ENCODE measurements around the gene NUDT3.
"Not testable (repeated sequence)": the region's sequence is repeated elsewhere in the genome, so short reads cannot be mapped to it uniquely, and the experiment has no call there.

NUDT3 gene

DNA sequence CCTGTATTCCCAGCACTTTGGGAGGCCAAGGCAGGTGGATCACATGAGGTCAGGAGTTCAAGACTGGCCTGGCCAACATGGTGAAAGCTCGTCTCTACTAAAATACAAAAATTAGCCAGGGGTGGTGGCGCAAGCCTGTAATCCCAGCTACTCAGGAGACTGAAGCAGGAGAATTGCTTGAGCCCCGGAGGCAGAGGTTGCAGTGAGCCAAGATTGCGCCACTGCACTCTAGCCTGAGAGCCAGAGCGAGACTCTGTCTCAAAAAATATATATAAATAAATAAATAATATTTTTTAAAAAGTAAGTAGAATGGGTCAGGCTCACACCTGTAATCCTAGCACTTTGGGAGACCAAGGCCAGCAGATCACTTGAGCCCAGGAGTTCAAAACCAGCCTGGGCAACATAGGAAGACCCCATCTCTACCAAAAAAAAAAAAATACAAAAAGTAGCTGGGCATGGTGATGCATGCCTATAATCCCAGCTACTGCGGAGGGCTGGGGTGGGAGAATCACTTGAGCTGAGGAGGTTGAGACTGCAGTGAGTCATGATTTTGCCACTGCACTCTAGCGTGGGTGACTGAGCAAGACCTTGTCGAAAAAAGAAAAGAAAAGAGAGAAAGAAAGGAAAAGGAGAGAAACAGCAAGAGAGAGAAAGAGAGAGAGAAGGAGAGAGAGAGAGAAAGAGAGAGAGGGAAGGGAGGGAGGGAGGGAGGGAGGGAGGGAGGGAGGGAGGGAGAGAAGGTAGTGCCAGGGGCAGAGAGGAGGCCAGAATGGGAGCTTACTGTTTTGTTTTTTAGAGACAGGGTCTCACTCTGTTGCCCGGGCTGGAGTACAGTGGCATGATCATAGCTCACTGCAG is 26.5 kb downstream of the NUDT3 start:
- not testable (repeated sequence) for DNase-seq

GRCh38 chr6:34363681-34364075 is 28.8 kb downstream of the NUDT3 start:
- DNase-seq: not testable (repeated sequence)

DNA sequence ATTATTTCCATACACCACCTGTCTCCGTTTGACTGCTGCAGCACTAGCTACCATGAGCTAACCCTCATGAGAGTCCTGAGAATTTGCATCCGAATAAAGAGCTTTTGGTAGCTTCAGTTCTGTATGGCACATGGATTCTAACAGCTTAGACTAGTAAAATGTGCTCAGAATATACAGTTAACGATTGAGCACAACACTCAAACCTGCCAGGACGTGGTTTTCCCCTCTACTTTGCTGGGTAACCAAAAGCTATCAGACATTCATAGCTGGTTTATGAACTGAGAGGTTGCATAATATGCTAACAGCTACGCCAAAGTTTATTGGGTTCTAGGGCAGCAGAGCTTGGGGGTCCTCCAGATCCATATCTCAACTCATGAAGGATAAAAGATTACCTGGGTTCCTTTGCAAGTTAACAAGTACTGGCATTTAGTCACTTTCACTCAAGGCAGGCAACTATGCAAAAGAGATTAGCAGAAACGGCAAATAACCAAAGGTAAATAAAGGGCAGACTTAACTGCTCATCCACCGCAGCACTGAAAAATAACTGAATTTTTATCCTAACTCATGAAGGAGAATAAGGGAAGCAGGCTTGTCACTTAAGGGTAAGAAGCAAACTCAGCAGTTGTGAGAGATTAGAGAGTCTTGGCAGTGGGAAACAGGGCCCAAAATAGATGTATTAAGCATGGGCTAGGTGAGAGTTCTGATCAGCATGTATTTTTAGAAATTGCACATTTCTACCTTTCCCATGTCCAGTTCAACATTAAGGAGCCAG is 29.4 kb downstream of the NUDT3 start:
- no peak for DNase-seq

DNA sequence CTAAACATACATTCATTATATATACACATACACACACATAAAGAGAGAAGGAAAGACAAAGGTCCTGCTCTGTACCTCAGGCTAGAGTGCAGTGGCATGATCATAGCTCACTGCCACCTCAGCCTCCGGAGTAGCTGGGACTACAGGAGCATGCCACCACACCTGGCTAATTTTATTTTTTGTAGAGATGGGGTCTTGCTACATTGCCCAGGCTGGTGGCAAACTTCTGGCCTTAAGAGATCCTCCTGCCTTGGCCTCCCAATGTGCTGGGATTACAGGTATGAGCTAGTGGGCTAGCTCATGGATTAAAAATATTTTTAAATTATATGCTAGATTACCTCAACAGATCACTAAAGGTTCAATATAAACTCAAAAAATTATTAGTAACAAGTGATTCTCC is 30.3 kb downstream of the NUDT3 start:
- no peak for DNase-seq

DNA sequence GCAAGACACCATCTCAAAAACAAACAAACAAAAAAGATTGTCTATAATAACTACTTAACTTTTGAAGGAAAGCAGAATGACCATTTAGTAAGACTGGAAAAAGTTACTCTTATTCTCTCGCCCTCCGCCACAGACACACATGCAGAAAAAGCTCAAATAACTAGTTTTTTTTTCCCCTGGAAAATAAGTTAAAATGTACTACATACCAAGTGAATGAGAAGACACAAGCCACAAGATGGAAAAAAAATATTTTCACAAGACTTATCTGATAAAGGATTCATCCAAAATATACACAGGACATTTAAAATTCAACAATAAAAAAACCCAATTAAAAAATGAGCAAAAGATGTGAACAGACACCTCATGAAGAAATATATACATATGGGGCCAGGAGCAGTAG is 31.9 kb downstream of the NUDT3 start:
- DNase-seq: no peak

GRCh38 chr6:34359418-34360158 is 32.9 kb downstream of the NUDT3 start:
- no peak for DNase-seq

- DNase-seq: no peak
Measured at GRCh38 chr6:34358389-34358905, 34.0 kb downstream of the NUDT3 start.

GRCh38 chr6:34357937-34358336 is 34.5 kb downstream of the NUDT3 start:
- no peak for DNase-seq

- no peak for DNase-seq
Measured at GRCh38 chr6:34355889-34356288, 36.6 kb downstream of the NUDT3 start.

GRCh38 chr6:34354230-34354629 is 38.2 kb downstream of the NUDT3 start:
- not testable (repeated sequence) for DNase-seq

DNA sequence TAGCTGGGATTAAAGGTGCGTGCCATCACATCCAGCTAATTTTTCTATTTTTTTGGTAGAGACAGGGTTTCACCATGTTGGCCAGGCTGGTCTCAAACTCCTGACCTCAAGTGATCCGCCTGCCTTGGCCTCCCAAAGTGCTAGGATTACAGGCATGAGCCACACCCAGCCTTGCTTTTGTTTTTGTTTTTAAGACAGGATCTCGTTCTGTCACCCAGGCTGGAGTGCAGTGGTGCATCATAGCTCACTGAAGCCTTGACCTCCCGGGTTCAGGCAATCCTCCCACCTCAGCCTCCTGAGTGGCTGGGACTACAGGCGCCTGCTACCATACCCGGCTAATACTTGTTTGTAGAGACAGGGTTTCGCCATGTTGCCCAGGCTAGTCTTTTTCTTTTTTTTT is 38.9 kb downstream of the NUDT3 start:
- not testable (repeated sequence) for DNase-seq

GRCh38 chr6:34352305-34352937 is 40.0 kb downstream of the NUDT3 start:
- DNase-seq: no peak

GRCh38 chr6:34350934-34351217 is 41.6 kb downstream of the NUDT3 start:
- no peak for DNase-seq

DNA sequence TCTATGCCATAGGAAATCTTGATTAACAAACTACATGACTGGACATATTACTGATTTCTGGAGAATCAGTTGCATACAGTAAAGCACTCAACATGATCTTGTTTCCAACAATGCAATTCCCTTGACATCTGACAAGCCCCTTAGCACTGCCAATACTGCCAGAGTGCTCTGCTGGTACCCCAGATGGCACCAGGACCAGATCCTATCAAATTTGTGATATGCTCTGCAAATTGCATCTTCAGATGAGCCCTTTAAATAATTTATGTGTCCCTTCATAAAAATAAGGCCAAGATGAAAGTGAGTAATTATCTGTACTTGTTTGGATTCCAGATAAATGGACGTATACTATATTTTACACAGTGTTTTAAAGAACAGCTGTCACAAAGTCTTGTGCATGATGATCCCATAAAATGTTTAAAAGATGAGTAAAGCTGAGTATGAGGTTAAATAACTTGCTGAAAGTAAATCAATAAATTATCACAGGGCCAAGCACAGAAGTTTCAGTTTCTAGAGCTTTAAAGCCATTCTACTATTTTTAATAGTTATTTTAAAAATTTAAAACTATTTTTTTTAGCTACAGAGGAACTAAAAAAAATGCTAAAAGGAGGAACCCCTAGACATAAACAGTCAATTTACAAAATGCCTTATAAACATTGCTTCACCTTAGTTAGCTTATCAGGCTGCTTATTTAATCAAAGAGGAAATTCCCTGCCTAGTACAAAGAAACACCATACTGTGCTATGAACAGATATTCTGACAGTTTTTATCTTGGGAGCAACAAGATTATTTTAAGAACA is 42.1 kb downstream of the NUDT3 start:
- DNase-seq: no peak

- no peak for DNase-seq
Measured at GRCh38 chr6:34349211-34349610, 43.3 kb downstream of the NUDT3 start.

- DNase-seq: no peak
Measured at GRCh38 chr6:34347303-34347702, 45.2 kb downstream of the NUDT3 start.

DNA sequence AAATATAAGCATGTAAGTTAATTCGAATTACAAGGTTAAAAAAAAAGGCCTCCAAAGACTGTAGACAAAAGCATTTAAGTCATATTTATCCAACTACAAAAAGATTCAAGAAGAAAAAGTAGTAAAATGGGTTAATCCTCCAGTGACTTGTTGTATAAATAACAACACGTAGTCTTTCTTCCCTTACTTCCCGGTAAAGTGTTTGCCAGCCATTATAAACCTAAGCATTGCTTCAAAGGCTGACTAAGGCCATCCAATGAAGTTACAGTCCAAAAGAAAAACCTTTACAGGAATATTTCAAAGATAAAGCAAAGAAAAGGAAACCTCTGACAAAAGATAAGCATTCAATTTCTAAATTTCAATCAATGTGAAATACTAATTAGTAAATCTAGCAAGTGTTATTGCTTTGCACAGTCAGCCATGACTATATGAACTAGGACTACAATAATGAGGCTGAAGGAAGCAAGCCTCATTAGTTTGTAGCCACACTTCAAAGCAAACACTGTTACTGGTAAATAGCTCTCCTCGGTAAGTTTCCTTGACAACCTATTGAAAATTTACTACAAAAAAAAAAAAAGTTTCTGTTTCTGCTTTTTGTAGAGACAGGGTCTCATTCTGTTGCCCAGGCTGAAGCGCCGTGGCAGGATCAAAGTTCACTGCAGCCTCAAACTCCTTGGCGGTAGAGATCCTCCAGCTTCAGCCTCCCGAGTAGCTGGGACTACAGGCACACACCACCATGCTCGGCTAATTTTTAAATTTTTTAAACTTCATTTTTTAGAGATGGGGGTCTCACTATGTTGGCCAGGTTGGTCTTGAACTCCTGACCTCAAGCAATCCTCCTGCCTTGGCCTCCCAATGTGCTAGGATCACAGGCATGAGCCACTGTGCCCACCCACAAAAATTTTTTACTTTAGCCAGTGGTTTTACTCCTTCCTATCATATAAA is 46.0 kb downstream of the NUDT3 start:
- DNase-seq: no peak

GRCh38 chr6:34343806-34344205 is 48.7 kb downstream of the NUDT3 start:
- no peak for DNase-seq

- DNase-seq: no peak
Measured at GRCh38 chr6:34342247-34342646, 50.2 kb downstream of the NUDT3 start.

DNA sequence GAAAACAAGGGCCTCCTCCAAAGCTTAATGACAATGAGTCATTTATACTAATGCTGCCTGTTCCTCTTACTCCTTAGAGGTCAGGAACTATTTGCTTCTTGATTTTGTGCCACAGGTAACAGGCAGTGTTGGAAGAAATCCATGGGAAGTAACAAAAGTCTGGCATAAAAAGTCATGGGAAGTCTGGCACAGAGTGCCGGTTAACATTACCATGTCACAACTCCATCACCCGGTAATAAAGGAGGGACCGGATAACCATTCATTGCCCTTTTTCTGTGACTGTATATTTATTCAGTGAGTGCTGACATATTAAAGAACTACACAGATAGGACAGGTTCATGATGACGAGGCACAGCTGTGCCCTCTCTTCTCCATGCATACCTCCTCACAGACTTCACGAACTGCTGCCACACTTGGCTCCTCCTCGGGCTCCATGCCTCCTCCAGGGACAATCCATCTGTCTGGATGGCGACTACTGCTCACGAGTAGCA is 50.9 kb downstream of the NUDT3 start:
- DNase-seq: no peak

Measured in stimulated activated CD4-positive, alpha-beta T cell treated with anti-CD3 and anti-CD28 coated beads, Interleukin-4, amount 100 ng/mL, for 24 hours (primary cell).